Activated CD4-positive, alpha-beta T cell treated with anti-CD3 and anti-CD28 coated beads, Interleukin-2, amount 50 U/mL, for 1 hour (primary cell): ENCODE results near the gene ADAMTS2.
"Not testable (repeated sequence)": the region's sequence is repeated elsewhere in the genome, so short reads cannot be mapped to it uniquely, and the experiment has no call there.

ENCODE experiments used
- DNase-seq: peaks from one replicate; pipeline ENCODE4 v3.0.0-alpha.2; 2020

Gene ADAMTS2

GRCh38 chr5:179118756-179119414 is 226.4 kb downstream of the ADAMTS2 start:
- DNase-seq: no peak

DNA sequence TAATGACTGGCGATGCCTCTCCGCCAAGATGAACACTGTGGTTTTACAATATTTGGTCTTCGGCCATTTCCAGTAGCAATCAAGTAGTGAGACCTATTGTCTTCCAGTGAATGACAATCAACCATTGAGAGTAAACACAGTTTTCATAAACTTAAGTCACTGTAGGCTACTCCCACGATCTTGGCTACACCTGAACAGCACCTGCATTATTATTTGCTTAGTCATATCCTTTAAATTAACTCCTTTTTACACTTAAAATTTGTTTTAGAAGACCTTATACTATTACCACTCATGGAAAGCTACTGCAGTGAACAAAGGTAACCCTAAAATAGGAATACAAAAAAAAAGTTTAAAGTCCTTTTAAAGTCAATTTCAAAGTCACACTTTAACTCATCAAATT is 226.9 kb downstream of the ADAMTS2 start:
- no peak for DNase-seq

DNA sequence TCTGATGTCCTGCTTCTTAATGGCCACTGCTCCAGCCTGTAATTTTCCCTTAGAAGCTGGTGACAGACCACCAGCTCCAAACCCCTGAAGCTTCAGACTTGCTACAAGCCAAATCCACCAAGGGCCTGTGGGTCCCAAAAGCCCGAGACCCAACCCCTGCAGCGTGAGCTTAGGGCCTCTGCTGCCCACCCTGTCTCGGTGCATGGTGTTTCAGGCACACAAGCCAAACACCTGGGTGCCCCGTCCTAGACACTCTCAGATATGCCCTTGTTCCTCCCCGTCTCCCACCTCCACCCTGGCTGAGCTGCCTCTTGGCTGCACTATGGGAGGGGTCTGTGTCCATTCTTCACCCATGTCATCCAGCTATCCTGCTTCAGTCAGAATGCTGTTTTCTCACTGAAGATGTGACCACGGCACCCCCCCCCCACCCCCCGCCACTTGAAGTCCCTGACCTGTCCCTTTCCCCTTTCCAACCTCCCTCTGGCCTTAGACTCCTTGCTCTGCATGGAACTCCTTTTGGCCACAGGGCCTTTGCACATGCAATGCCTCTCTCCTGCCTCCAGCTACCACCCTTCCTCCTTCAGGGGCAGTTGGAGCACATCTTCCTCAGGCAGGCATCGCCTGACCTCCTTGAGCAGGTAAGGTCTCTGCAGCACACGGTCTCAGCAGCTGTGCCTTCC is 229.3 kb downstream of the ADAMTS2 start:
- no peak for DNase-seq

- no peak for DNase-seq
These were observed 230.0 kb downstream of the ADAMTS2 start for GRCh38 chr5:179115307-179115706.

DNA sequence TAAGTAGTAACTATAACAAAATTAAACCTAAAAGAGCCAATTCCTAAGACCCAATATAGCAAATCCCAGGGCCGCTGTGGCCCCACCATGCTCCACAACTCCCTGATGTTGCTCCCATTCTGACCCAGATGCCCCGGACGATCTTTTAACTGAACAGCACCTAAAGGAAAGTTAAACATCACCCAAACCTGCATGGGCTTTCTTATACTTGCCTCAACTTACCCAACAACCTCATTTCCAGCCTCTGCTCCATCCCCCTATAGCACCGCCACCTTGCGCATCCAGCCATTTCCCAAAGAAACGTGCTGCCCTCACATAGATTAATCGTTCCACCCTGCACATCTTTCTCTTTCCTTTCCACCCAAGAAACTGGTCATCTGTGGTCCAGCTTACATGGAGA is 230.5 kb downstream of the ADAMTS2 start:
- no peak for DNase-seq

DNA sequence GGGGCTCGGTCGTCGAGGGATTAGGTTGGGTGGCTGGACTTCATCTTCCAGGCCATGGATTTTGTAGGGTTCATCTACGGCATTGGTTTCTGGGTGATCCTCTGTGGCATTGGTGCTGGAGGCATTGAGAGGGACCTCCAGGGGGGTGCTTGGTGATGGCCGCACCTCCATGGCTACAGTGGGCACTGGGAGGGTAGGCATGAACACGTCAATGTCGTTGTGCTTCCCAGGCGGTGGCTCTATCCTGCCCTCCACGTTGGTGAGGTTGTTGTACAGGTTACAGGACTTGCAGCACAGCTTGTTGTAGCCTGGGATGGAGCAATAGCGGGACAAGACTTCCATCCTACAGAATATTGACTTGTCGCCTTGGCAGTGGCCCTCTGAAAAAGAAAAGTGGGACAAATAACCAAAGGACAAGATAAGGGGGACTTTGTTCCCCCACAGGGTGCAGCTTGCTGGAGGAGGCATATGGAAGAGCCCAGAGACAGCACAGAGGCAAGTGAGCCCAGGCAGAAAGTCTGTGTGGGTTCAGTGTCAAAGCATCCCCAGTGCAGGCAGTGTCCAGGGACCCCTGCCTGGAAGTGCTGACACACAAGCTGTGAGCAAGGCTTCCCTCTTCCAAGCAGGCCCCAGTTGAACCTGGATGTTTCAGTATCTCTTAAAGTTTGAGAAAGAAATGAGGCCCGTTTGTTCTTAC is 231.2 kb downstream of the ADAMTS2 start:
- DNase-seq: no peak

DNA sequence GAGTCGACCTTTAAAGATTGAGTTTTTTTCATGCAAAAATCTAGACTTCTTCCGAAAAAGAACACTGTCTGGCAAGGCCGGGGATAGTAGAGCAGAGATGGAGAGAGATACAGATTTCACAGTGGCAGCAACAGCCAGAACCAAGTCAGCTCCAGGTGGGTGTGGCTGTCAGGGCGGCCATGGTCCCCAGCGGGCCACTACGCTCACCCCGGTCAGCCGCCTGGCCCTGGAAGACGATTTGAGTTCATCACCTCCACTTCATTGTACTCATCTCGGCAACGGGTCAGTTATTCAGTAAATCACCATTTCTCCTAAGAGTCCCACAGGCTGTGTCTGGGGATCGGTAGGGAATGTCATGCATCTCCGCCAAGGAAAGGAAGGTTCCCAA is 232.1 kb downstream of the ADAMTS2 start:
- DNase-seq: no peak

DNA sequence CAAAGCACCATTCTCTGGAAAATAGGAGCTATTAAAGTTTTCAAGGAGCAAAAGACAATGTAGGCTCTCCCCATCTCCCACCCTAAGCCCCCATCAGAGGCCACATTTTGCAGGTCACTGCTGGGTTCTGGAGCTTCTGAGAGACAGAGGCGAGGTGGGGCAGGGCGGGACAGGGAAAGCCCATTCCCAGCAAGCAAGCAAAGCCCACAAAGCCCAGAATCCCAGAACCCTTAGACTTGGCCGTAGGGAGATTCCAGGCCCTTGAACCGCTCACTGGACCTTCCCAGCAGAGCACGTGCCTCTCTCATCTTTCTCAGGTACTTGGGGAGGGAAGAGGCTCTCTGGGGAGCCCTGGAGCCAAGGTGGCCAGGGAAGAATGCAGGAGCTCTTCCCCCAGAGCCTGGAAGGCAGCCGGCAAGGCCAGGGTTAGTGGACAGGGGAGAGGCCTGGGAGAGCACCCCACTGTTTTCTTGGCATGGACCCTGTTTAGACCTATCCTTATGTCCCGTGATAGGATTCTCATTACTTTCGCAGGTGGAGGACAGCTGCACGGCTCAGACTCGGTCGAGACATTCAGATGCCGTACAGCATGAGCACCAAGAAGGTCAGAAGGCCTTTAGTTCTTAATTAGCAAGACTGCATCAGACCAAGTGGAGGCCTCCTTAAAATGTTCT is 232.7 kb downstream of the ADAMTS2 start:
- DNase-seq: no peak

GRCh38 chr5:179111267-179112207 is 233.7 kb downstream of the ADAMTS2 start:
- no peak for DNase-seq

DNA sequence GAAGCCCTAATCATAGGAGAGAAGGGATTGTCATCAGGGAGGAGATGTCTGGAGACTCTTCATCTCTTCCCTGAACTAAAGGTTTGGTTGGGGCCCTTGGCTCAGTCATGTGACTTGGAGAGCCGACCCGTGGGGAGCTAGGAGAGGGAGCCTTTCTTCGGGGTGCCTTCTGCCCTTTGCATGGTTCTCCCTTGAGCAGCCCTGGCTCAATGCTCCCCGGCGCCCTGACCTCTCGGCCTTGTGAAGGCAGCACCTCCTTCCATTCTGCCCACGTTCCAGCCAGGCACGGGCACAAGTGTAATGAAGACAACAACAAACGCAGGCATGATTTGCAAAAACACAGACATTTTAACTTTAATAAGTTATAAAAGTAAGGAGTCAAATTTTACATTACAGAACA is 234.7 kb downstream of the ADAMTS2 start:
- DNase-seq: no peak

GRCh38 chr5:179101282-179101681 is 244.0 kb downstream of the ADAMTS2 start:
- DNase-seq: not testable (repeated sequence)

GRCh38 chr5:179089502-179089901 is 255.8 kb downstream of the ADAMTS2 start:
- DNase-seq: no peak

DNA sequence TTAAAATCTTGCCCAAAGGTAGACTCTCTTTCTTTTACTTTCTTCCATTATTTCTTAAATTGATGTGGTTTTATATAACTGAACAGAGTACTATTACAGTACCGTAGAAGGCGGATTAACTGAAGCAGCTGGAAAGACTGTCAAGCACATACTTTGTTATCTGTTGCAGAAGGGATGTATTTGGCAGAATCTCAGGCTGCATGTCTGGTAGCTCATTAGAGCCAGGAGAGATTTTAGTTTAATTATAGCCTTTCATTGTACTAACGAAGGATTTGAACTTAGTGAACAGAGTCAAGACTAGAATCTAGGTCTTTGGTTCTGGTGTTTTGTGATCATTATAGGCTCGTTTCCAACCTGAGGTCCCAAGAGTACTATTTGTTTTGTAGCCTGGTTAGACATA is 264.5 kb downstream of the ADAMTS2 start:
- no peak for DNase-seq

GRCh38 chr5:179079165-179079987 is 265.9 kb downstream of the ADAMTS2 start:
- DNase-seq: no peak

- no peak for DNase-seq
These were observed 279.6 kb downstream of the ADAMTS2 start for GRCh38 chr5:179065703-179066102.

GRCh38 chr5:179061025-179061424 is 284.2 kb downstream of the ADAMTS2 start:
- no peak for DNase-seq
